GM06990 (cell line): ENCODE measurements around the gene ATXN10.

ENCODE experiments used
- DNase-seq: peaks from one replicate; pipeline ENCODE4 v3.0.0-alpha.2; 2011; ENCODE audit not compliant: insufficient read length; ENCODE audit errors: extremely low read depth
- H3K27me3 ChIP-seq: replicated peaks from 2 replicates; pipeline ENCODE4 v1.6.0; 2011; ENCODE audit warnings: low read length; ENCODE audit not compliant: control insufficient read depth, insufficient read depth
- H3K36me3 ChIP-seq: 2 replicates; pipeline ENCODE4 v1.5.1; 2011; ENCODE audit warnings: low read length; ENCODE audit not compliant: control insufficient read depth, insufficient read depth
- H3K4me3 ChIP-seq: replicated peaks from 2 replicates; pipeline ENCODE4 v1.5.1; 2011; ENCODE audit warnings: low read depth, mild to moderate bottlenecking, control low read depth, low read length
- CTCF ChIP-seq: IDR thresholded peaks from 2 replicates; pipeline ENCODE4 v1.5.1; 2011; ENCODE audit warnings: low read length, control low read depth, mild to moderate bottlenecking, inconsistent platforms; ENCODE audit not compliant: insufficient read depth, poor library complexity, severe bottlenecking

Gene ATXN10

GRCh38 chr22:45738206-45738605 is 66.6 kb downstream of the ATXN10 start:
- no peaks in the 10 kb centered on the region for H3K27me3 ChIP-seq
- peaks cover 9% of the 10 kb centered on the region for H3K36me3 ChIP-seq
- DNase-seq, result no peak
- TF ChIP-seq CTCF, result no peak
- H3K4me3 ChIP-seq, result no peak overlapping the region

DNA sequence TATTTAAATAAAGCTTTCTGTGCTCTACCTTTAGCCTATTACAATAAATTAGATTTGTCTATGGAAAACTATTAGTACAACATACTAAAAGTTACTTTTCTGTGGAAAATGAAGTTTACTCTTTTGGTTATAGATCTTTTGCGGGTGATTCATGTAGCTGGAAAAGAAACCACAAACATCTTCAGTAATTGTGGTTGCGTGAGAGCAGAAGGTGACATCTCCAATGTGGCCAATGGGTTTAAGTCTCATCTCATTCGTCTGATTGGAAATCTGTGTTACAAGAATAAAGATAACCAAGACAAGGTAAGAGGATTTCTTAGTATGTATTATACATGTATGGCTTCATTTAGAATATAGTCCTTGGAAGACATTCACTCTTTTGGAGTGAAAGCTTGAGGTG is 68.6 kb downstream of the ATXN10 start:
- no peak for TF ChIP-seq CTCF

DNA sequence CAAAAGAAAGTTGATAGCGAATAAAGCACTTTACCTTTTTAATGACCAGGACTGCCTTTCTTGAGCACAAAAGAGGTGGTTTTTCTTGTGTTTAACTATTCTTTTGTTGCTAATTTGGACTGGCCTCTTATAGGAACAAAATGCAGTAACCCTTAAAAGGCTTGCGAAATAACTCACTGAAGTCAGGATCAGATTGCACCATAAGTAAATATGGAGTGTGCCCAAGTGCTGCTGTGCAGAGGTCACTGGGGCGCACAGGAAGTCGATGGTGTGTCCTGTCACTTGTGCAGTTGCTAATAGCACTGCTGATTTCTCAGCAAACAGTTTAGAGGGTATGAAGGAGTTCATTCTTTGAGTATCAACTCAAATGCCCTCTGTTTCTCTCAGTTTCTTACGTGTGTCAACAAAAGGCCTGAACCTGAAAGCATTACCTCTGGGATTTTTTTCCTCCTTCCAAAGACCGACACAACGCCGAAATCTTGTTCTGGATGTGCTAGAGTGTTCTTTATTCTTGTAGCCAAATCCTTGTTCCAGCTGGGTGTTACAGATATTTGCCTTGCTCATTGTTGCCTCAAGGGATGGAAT is 71.3 kb downstream of the ATXN10 start:
- no peak overlapping the region for H3K4me3 ChIP-seq
- peaks cover 12% of the 10 kb centered on the region for H3K36me3 ChIP-seq
- no peaks in the 10 kb centered on the region for H3K27me3 ChIP-seq
- TF ChIP-seq CTCF, result no peak
- no peak for DNase-seq

More for the DNA sequence above, 68.6 kb downstream of the ATXN10 start:
- Histone ChIP-seq H3K27me3 (no peaks in the 10 kb centered on the region), H3K4me3 (no peak overlapping the region), H3K36me3 (peaks cover 11% of the 10 kb centered on the region)
- DNase-seq, result no peak

DNA sequence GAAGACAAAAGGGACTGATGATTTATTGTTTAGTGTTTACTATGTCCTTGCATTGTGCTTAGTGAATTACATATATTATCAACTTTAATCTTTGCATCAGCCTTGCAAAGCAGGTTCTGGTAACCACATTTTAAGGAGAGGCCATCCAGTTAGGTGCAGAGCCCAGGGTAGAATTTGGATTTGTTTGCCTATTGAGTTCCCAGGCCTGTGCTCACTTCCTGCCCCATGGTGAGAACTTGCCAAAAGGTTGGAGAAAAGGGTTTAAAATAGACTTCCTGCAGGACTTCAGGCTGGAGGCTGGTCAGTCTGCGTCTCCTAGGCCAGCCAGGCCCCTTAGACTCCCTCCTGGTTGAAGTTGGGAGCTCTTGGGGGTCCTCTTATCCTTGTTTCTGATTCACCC is 72.1 kb downstream of the ATXN10 start:
- DNase-seq, result no peak
- peaks cover 12% of the 10 kb centered on the region for H3K36me3 ChIP-seq
- no peaks in the 10 kb centered on the region for H3K27me3 ChIP-seq
- no peak for TF ChIP-seq CTCF
- H3K4me3 ChIP-seq, result no peak overlapping the region

DNA sequence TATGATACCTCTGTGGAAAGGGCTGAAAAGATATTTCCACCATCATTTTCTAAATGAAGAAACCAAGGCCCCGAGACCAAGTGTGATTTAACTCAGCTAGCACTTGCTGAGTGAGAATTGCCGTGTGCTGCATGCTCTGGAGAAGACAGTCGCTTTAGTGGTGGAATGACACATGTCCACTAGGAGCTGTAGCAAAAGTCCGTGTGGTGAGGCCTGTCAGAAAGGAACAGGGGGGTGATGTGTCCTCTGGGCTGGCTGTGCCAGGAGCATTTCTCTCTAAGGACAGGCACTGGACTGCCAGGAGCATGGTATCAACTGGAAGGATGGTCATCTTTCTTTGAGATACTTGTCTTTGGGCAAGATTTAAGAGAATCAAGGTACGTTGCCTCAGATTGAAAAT is 72.8 kb downstream of the ATXN10 start:
- no peak overlapping the region for H3K4me3 ChIP-seq
- peaks cover 14% of the 10 kb centered on the region for H3K36me3 ChIP-seq
- H3K27me3 ChIP-seq, result no peaks in the 10 kb centered on the region
- DNase-seq, result no peak
- TF ChIP-seq CTCF, result no peak

DNA sequence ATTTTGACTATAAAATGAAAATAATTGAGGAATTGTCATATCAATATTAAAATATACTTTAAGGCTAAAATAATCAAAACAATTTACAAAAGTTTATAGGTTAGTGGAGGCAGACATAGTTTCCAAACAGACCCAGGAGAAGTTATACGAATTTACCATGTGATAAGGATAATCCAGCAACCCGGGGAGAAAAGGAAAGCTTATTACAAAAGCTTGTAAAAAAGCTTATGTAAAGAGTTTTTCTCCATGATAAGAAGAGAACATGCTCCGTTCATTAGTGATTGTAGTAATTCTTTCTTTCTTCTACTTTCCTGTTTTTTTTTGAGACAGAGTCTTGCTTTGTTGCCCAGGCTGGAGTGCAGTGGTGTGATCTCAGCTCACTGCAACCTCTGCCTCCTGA is 79.0 kb downstream of the ATXN10 start:
- H3K36me3 ChIP-seq, result peaks cover 6% of the 10 kb centered on the region
- TF ChIP-seq CTCF, result no peak
- DNase-seq, result no peak
- no peaks in the 10 kb centered on the region for H3K27me3 ChIP-seq
- H3K4me3 ChIP-seq, result no peak overlapping the region
